Cardiac muscle cell (in vitro differentiated cells and primary cell): ENCODE results near the gene FBXL7. TPM values are rescaled to one million over a fixed set of nuclear protein-coding genes. Genes with fewer than 3 reads are reported as not detected.

Source experiments
- DNase-seq, 2 donors: peaks; one replicate each; pipeline versions ENCODE4 v3.0.0 to v3.0.0-alpha.2; 2010 to 2017; ENCODE audit warnings: low read depth in 1 of 2, low spot score in 1 of 2
- H3K27ac ChIP-seq: fragments of 200-600 bp; sonication (generic); 2 replicates; pipeline ENCODE4 v1.5.1; 2016
- H3K27me3 ChIP-seq: fragments of 200-600 bp; sonication (generic); 2 replicates; pipeline ENCODE4 v1.6.0; 2016; ENCODE audit warnings: control low read depth
- H3K36me3 ChIP-seq: fragments of 200-600 bp; sonication (generic); 2 replicates; pipeline ENCODE4 v1.5.1; 2016; ENCODE audit warnings: control low read depth
- H3K4me1 ChIP-seq: fragments of 200-600 bp; sonication (generic); 2 replicates; pipeline ENCODE4 v1.8.1; 2017; ENCODE audit warnings: low read depth, mild to moderate bottlenecking, mixed run types
- H3K4me3 ChIP-seq: fragments of 200-600 bp; sonication (generic); 2 replicates; pipeline ENCODE4 v1.5.1; 2016; ENCODE audit warnings: mild to moderate bottlenecking
- H3K9me3 ChIP-seq: fragments of 200-600 bp; sonication (generic); 2 replicates; pipeline ENCODE4 v1.5.1; 2017; ENCODE audit warnings: low read depth, mild to moderate bottlenecking, control low read depth
- polyA plus RNA-seq: library from polyadenylated mRNA; unstranded; fragments of >200 nt; fragmentation: Nextera tagmentation; extraction: Ambion mirVana; gene quantifications from 2 replicates; pipeline ENCODE4 v1.2.1, GENCODE V29; 2016
- total RNA-seq: library from RNA; depleted of rRNA; stranded (reverse); fragments of >200 nt; gene quantifications from 2 replicates; pipeline ENCODE4 v1.2.3, GENCODE V29; 2016
- TF ChIP-seq, protein P1 (sequence below): IDR thresholded peaks from 2 replicates; pipeline ENCODE4 v1.5.1; 2012; ENCODE audit warnings: low read depth, mild to moderate bottlenecking, low read length

Gene FBXL7
- total and polyA plus RNA-seq, 2 experiments from 2014 or later = 16.7 to 22.5 TPM

DNA sequence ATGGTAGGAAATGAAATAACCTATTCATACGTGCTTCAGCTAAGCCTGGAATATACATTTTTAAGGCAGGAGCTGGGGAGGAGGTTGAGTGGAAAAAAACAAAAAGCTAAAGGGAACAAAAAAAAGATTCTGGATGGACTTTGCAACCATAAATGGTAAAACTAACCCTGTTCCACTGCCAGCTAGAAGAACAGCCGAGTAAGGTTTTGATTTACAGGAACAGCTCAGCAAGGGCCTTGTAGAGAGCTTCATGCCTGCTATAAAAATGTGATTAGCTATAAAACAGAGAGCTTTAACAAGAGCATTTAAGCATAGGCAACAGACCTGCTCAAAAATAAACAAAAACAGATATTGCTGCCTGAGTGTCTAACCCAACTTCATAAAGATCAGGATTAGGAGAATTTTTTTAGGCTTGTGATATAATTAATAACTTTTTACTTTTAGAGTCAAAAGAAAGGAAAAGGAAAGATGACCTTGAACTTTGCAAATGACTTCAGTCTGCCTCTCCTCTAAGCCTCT lies 194.8 kb downstream of the FBXL7 start:
- DNase-seq = peak in 1 of 2 donors; percentile 58
- Histone ChIP-seq H3K9me3 (no peaks in the 10 kb centered on the region), H3K4me3 (no peak overlapping the region), H3K36me3 (no peaks in the 10 kb centered on the region), H3K27me3 (no peaks in the 10 kb centered on the region), H3K27ac (peak overlapping the region; percentile 57), H3K4me1 (peaks cover 20% of the 10 kb centered on the region)
- TF ChIP-seq, protein P1, sequence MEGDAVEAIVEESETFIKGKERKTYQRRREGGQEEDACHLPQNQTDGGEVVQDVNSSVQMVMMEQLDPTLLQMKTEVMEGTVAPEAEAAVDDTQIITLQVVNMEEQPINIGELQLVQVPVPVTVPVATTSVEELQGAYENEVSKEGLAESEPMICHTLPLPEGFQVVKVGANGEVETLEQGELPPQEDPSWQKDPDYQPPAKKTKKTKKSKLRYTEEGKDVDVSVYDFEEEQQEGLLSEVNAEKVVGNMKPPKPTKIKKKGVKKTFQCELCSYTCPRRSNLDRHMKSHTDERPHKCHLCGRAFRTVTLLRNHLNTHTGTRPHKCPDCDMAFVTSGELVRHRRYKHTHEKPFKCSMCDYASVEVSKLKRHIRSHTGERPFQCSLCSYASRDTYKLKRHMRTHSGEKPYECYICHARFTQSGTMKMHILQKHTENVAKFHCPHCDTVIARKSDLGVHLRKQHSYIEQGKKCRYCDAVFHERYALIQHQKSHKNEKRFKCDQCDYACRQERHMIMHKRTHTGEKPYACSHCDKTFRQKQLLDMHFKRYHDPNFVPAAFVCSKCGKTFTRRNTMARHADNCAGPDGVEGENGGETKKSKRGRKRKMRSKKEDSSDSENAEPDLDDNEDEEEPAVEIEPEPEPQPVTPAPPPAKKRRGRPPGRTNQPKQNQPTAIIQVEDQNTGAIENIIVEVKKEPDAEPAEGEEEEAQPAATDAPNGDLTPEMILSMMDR = no peak

DNA sequence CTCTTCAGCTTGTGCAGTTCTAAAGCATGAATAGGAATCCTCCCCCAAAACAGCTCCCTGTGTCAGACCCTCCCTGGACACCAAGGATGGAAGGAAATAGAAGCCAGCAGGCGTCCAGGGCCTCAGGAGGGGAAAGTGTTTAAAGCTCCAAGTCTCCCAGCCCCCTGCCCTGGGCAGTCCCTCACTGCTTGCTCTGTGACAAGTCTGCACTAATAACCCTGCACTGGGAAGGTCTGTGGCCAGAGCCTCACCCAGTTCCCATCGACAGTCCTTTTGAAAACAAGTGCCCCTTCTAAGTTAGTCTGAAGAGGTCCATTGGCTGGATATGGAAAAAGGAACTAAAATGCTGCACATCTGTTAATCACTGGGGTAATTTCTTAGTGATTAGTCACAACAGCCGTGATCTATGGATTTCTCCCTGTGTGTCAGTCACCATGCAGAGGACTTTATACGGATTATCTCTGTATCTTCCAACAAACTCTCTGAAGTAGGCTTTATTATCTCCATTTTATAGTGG lies 195.3 kb downstream of the FBXL7 start:
- H3K27ac ChIP-seq = peak overlapping the region; percentile 57
- no peaks in the 10 kb centered on the region for H3K9me3 ChIP-seq
- TF ChIP-seq, protein P1 = no peak
- peak; percentile 37 to 67 for DNase-seq
- H3K4me1 ChIP-seq = peaks cover 20% of the 10 kb centered on the region
- no peaks in the 10 kb centered on the region for H3K27me3 ChIP-seq
- no peaks in the 10 kb centered on the region for H3K36me3 ChIP-seq
- no peak overlapping the region for H3K4me3 ChIP-seq

DNA sequence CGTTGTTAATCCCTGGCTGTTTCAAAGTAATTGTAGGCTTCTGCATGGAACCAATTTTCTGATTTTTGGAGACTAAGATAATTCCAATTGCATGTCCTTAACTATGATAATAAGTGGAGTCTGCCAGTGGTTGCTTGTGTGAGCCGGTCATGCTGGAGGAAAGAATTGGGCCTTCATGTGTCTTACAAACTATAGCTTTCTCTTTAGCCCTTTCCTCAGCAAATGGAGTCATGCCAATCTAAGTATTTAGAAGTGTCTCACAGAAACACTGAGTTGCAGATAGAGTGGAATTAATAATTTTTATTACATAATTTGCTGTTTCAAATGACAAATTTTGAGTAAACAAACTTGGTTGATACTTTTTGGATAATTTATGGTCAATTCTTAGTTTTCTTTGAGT lies 200.4 kb downstream of the FBXL7 start:
- Histone ChIP-seq H3K36me3 (no peaks in the 10 kb centered on the region), H3K4me3 (no peak overlapping the region), H3K27me3 (no peaks in the 10 kb centered on the region), H3K4me1 (peaks cover 10% of the 10 kb centered on the region), H3K9me3 (no peaks in the 10 kb centered on the region), H3K27ac (no peak overlapping the region)
- no peak for DNase-seq
- TF ChIP-seq, protein P1 = no peak

DNA sequence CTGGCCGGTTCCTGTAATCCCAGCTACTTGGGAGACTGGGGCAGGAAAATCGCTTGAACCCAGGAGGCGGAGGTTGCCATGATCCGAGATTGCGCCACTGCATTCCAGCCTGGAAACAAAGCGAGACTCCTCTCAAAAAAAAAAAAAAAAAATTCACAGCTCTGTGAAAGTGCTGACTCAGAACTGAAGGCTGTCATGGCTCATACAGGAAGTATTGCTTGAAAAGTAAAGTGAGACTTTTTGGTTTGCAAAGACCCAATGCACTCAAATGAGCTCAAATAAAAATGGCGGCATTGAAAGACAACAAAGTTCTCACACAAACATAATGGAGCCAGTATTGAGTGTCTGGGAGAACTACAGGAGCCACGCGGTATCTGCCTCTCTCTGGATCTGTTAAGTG lies 202.1 kb downstream of the FBXL7 start:
- H3K4me3 ChIP-seq = no peak overlapping the region
- H3K4me1 ChIP-seq = peaks cover 5% of the 10 kb centered on the region
- H3K36me3 ChIP-seq = no peaks in the 10 kb centered on the region
- no peaks in the 10 kb centered on the region for H3K27me3 ChIP-seq
- H3K27ac ChIP-seq = no peak overlapping the region
- no peaks in the 10 kb centered on the region for H3K9me3 ChIP-seq
- peak in 1 of 2 donors; percentile 87 for DNase-seq
- TF ChIP-seq, protein P1 = no peak

DNA sequence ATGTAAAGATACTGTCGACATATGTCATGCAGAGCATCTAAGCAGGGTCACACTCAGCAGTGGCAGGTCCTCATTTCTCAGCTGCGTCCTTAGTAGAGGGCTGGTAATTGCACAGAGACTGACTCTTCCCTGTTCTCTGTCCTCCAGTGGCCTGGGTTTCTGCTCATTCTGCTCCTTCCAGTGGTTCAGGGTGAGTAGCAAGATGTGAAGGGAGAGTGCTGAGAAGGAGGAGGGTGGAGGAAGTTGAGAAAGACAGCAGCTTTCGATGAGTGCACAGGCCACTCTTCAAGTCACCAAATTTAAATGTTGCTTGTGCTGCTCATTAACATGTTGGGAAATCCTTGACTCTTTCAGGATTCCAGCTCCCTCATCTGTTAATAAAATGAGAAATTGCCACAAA lies 203.9 kb downstream of the FBXL7 start:
- H3K4me1 ChIP-seq = peaks cover 5% of the 10 kb centered on the region
- H3K27ac ChIP-seq = no peak overlapping the region
- no peaks in the 10 kb centered on the region for H3K27me3 ChIP-seq
- TF ChIP-seq, protein P1 = no peak
- no peak overlapping the region for H3K4me3 ChIP-seq
- no peaks in the 10 kb centered on the region for H3K36me3 ChIP-seq
- H3K9me3 ChIP-seq = no peaks in the 10 kb centered on the region
- peak in 1 of 2 donors; percentile 39 for DNase-seq
